HG02885 (cell line): Measurements from ENCODE around the gene ZDHHC14.
"Not testable (repeated sequence)": the region's sequence is repeated elsewhere in the genome, so short reads cannot be mapped to it uniquely, and the experiment has no call there.

Source experiments
- ATAC-seq: cut with Tn5 transposase; IDR thresholded peaks from one replicate; pipeline ENCODE4 v1.9.1; 2021; ENCODE audit warnings: mild to moderate bottlenecking; ENCODE audit not compliant: unreplicated experiment, poor library complexity

ZDHHC14 gene

GRCh38 chr6:157672726-157673412, 291.9 kb downstream of the ZDHHC14 start:
- ATAC-seq = no peak

- ATAC-seq = no peak
Observed at GRCh38 chr6:157673596-157673995, 292.6 kb downstream of the ZDHHC14 start.

DNA sequence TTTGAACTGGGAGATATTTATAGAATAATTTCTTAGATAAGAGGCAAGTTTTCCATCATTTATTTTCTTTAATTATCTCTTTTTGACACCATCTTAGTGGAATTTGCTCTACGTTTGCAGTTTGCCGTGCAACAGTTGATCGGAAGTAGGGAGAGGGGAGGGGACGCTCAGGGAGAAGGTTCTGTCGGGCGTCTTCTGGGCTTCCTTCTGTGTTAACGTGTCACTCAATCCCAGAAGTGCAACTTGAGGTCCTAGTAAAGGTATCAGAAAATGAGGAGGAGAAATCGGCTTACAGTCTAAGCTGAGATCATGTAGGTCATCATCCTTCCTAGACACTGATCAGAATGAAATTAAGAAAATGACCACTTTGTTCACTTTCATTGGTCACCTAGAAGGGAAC, 293.1 kb downstream of the ZDHHC14 start:
- ATAC-seq = no peak

GRCh38 chr6:157675831-157676230, 294.8 kb downstream of the ZDHHC14 start:
- ATAC-seq = no peak

DNA sequence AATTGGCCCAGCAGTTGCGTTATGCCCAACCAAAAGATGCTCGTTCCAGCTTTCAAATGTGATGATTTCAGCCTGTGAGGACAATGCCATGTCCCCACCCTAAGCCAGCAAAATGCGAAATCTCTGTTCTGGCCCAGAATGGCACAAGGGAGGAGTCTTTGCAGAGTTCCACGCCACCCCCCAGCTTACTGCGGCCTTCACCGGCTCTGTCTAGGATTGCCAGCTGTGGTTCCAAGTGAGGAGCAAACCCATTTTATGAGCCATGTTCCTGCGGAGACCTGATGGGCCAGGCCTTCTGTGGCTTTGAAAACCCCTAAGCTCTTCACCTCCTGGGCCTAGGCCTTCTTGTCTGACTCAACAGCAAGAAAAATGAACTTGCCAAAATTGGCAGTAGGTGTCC, 295.3 kb downstream of the ZDHHC14 start:
- no peak for ATAC-seq

- no peak for ATAC-seq
Observed at GRCh38 chr6:157677235-157677634, 296.2 kb downstream of the ZDHHC14 start.

DNA sequence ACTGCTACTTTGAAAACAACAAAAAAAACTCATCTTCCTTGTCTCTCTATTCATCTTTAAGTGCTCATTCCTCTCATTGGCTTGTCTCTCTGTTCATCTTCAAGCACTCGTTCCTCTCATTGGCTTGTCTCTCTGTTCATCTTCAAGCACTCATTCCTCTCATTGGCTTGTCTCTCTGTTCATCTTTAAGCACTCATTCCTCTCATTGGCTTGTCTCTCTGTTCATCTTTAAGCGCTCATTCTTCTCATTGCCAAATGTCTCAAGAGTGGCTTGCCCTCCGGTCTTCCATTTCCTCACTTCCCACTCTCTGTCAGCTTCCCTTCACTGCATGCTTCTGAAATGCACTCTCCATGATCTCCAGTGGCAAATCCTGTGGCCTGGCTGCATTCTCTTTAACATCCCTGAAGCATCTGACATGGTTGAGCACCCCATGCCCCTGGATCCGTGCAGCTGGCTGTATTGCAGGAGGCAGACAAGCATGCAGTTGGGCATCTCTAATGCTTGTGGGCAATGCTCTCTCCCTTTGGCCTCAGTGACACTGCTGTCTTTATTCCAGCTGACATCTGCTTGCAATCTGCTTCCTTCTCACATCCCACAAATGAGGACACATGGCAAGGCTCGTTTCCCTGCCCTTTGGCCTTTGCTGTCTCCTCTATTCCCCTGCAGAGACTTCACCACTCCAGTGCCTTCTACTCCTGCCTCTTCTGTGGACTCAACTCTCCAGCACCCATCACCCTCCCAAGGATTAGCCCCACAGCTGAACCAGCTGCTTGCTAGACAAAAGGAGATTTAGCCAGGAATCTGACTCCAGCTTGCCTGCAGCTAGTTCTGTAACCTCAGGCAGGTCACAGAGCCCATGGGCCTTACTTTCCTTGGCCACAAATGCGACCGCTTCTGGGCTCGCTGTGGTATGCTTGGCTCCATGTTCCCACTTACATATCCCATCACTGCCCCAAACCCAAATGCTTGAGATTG, 298.9 kb downstream of the ZDHHC14 start:
- ATAC-seq = no peak

DNA sequence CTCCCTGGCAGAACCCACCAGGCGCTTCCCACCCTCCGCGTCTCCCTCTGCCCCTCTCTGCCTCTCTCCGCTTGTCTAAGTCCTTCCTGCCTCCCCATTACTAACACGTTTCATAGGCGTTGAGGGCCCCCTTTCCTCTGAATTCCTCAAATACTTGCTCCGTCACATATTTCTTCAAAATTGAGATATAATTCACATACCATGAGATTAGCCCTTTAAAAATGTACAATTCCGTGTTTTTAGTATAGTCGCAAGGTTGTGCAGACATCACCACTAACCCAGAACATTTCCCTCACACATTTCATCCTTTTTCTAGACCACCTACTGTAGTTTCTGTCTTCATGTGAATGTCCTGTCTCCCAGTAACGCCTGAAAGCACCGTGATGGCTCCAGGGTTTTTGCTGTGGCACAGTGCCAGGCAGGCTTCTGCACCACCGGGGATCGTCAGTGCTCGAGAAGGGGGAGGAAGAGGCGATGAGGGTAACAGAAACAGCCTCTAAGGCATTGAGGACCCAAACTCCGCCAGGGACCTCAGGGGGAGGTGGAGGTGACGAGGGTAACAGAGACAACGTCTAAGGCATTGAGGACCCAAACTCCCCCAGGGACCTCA, 300.2 kb downstream of the ZDHHC14 start:
- no peak for ATAC-seq

- no peak for ATAC-seq
Observed at GRCh38 chr6:157682856-157683481, 302.0 kb downstream of the ZDHHC14 start.

GRCh38 chr6:157683707-157684106, 302.7 kb downstream of the ZDHHC14 start:
- ATAC-seq = no peak

- ATAC-seq = no peak
Observed at GRCh38 chr6:157684620-157685299, 303.8 kb downstream of the ZDHHC14 start.

GRCh38 chr6:157685596-157686280, 304.7 kb downstream of the ZDHHC14 start:
- ATAC-seq = no peak

GRCh38 chr6:157688275-157688959, 307.4 kb downstream of the ZDHHC14 start:
- ATAC-seq = no peak

GRCh38 chr6:157688960-157689599, 308.1 kb downstream of the ZDHHC14 start:
- no peak for ATAC-seq

GRCh38 chr6:157689875-157690274, 308.9 kb downstream of the ZDHHC14 start:
- ATAC-seq = no peak

DNA sequence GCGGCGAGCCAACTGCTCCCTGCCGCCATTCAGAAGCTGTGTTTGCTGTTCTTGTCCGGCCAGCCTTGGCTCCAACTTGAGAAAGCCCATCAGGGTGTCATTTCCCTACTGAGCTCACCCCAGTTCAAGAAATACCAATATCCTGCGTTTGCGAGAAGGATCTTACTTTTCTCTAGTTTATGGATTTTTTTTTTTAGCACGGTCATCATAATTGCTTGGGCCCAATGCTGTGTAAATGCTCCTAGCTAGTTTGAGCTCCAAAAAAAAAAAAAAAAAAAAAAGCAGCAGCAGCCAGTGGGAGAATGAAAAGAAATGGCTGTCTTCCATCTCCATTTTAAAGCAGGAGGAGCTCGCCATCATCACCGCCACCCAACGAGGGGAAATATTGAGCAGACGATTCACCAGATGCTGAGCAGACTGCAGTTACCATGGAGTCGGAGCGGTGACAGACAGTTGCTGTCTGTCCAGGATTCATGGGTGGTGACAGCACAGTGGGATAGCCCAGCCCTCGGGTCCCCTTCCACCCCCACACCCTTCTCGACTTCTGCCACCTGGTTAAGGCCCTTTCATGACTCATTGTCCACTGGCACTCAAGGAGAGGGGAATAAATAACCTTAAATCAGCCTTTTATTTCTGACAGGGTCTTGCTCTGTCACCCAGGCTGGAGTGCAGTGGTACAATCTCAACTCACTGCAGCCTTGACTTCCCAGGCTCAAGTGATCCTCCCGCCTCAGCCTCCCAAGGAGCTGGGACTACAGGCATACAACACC, 309.6 kb downstream of the ZDHHC14 start:
- ATAC-seq = no peak

GRCh38 chr6:157691621-157692020, 310.6 kb downstream of the ZDHHC14 start:
- not testable (repeated sequence) for ATAC-seq

DNA sequence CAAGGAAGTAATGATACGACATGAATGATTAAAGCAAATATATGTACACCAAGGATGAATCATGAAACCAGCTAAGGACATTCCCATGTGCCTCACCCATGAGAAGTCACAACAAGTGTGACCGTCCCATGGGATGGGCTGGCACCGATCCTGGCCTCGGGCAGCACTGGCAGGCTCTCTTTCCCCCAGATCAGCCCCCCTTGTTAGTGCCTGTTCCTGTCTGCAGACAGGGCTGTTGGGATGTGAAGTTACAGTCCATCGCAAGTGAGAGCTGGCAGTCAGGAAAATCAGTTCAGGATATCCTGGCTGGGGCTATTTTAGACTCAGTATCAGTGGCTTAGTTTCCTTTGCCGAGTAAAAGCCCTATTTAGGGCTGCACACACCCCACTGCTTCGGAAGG, 312.9 kb downstream of the ZDHHC14 start:
- ATAC-seq = no peak
